Measurements from ENCODE around the gene ADAMTS2. TPM values are rescaled to one million over a fixed set of nuclear protein-coding genes. Genes with fewer than 3 reads are reported as not detected.

Gene ADAMTS2
- total and polyA plus RNA-seq, 4 donors: 12.5 to 27.1 (median 19.7) TPM

GRCh38 chr5:179167871-179168451 is 177.3 kb downstream of the ADAMTS2 start:
- WGBS (ENCODE audit: insufficient coverage): 83% methylated on average over 7 of the region's 12 CpGs
- no peaks in the 10 kb centered on the region for H3K27me3 ChIP-seq (ENCODE audit: control insufficient read depth, insufficient read depth, low read length)
- H3K4me3 ChIP-seq (ENCODE audit: low read depth, low read length): no peak overlapping the region
- no peak for DNase-seq (ENCODE audit: low read depth in 4 of 6, low spot score in 6 of 6)
- no peak overlapping the region for H3K27ac ChIP-seq (ENCODE audit: low read depth, low read length)
- H3K4me1 ChIP-seq (ENCODE audit: control insufficient read depth, insufficient read depth, low read length): peaks cover 32% of the 10 kb centered on the region
- no peaks in the 10 kb centered on the region for H3K9me3 ChIP-seq (ENCODE audit: control insufficient read depth, insufficient read depth, low read length)
- H3K36me3 ChIP-seq (ENCODE audit: control insufficient read depth, insufficient read depth, low read length): no peaks in the 10 kb centered on the region

GRCh38 chr5:179166886-179167841 is 178.1 kb downstream of the ADAMTS2 start:
- DNase-seq (ENCODE audit: low read depth in 4 of 6, low spot score in 6 of 6): peak in 4 of 6 donors; percentile 23 to 81 (median 60)
- no peak overlapping the region for H3K27ac ChIP-seq (ENCODE audit: low read depth, low read length)
- no peaks in the 10 kb centered on the region for H3K36me3 ChIP-seq (ENCODE audit: control insufficient read depth, insufficient read depth, low read length)
- H3K27me3 ChIP-seq (ENCODE audit: control insufficient read depth, insufficient read depth, low read length): no peaks in the 10 kb centered on the region
- peak overlapping the region; percentile 9 for H3K4me3 ChIP-seq (ENCODE audit: low read depth, low read length)
- 18% methylated on average over 65 of the region's 67 CpGs for WGBS (ENCODE audit: insufficient coverage)
- H3K4me1 ChIP-seq (ENCODE audit: control insufficient read depth, insufficient read depth, low read length): peaks cover 32% of the 10 kb centered on the region
- no peaks in the 10 kb centered on the region for H3K9me3 ChIP-seq (ENCODE audit: control insufficient read depth, insufficient read depth, low read length)

- H3K27me3 ChIP-seq (ENCODE audit: control insufficient read depth, insufficient read depth, low read length): no peaks in the 10 kb centered on the region
- no peaks in the 10 kb centered on the region for H3K36me3 ChIP-seq (ENCODE audit: control insufficient read depth, insufficient read depth, low read length)
- no peak overlapping the region for H3K27ac ChIP-seq (ENCODE audit: low read depth, low read length)
- no peak overlapping the region for H3K4me3 ChIP-seq (ENCODE audit: low read depth, low read length)
- no peaks in the 10 kb centered on the region for H3K9me3 ChIP-seq (ENCODE audit: control insufficient read depth, insufficient read depth, low read length)
- peaks cover 31% of the 10 kb centered on the region for H3K4me1 ChIP-seq (ENCODE audit: control insufficient read depth, insufficient read depth, low read length)
- DNase-seq (ENCODE audit: low read depth in 4 of 6, low spot score in 6 of 6): no peak
- 90% methylated on average over 22 of the region's 22 CpGs for WGBS (ENCODE audit: insufficient coverage)
Observed at GRCh38 chr5:179166171-179166885, 178.9 kb downstream of the ADAMTS2 start.

GRCh38 chr5:179165421-179166170 is 179.7 kb downstream of the ADAMTS2 start:
- Histone ChIP-seq H3K4me3 (ENCODE audit: low read depth, low read length) (no peak overlapping the region), H3K9me3 (ENCODE audit: control insufficient read depth, insufficient read depth, low read length) (no peaks in the 10 kb centered on the region), H3K36me3 (ENCODE audit: control insufficient read depth, insufficient read depth, low read length) (no peaks in the 10 kb centered on the region), H3K27me3 (ENCODE audit: control insufficient read depth, insufficient read depth, low read length) (no peaks in the 10 kb centered on the region), H3K27ac (ENCODE audit: low read depth, low read length) (no peak overlapping the region), H3K4me1 (ENCODE audit: control insufficient read depth, insufficient read depth, low read length) (peaks cover 26% of the 10 kb centered on the region)
- no peak for DNase-seq (ENCODE audit: low read depth in 4 of 6, low spot score in 6 of 6)
- 92% methylated on average over 15 of the region's 15 CpGs for WGBS (ENCODE audit: insufficient coverage)

GRCh38 chr5:179164331-179165311 is 180.6 kb downstream of the ADAMTS2 start:
- Histone ChIP-seq H3K27me3 (ENCODE audit: control insufficient read depth, insufficient read depth, low read length) (no peaks in the 10 kb centered on the region), H3K9me3 (ENCODE audit: control insufficient read depth, insufficient read depth, low read length) (no peaks in the 10 kb centered on the region), H3K27ac (ENCODE audit: low read depth, low read length) (no peak overlapping the region), H3K36me3 (ENCODE audit: control insufficient read depth, insufficient read depth, low read length) (no peaks in the 10 kb centered on the region), H3K4me1 (ENCODE audit: control insufficient read depth, insufficient read depth, low read length) (peaks cover 19% of the 10 kb centered on the region), H3K4me3 (ENCODE audit: low read depth, low read length) (no peak overlapping the region)
- no peak for DNase-seq (ENCODE audit: low read depth in 4 of 6, low spot score in 6 of 6)
- 94% methylated on average over 22 of the region's 23 CpGs for WGBS (ENCODE audit: insufficient coverage)

- WGBS (ENCODE audit: insufficient coverage): 87% methylated on average over 12 of the region's 15 CpGs
- Histone ChIP-seq H3K27me3 (ENCODE audit: control insufficient read depth, insufficient read depth, low read length) (no peaks in the 10 kb centered on the region), H3K9me3 (ENCODE audit: control insufficient read depth, insufficient read depth, low read length) (no peaks in the 10 kb centered on the region)
Observed at GRCh38 chr5:179163236-179164155, 181.8 kb downstream of the ADAMTS2 start.

GRCh38 chr5:179162351-179163235 is 182.7 kb downstream of the ADAMTS2 start:
- Histone ChIP-seq H3K4me3 (ENCODE audit: low read depth, low read length) (no peak overlapping the region), H3K27me3 (ENCODE audit: control insufficient read depth, insufficient read depth, low read length) (no peaks in the 10 kb centered on the region), H3K4me1 (ENCODE audit: control insufficient read depth, insufficient read depth, low read length) (peaks cover 10% of the 10 kb centered on the region), H3K27ac (ENCODE audit: low read depth, low read length) (no peak overlapping the region), H3K36me3 (ENCODE audit: control insufficient read depth, insufficient read depth, low read length) (peaks cover 4% of the 10 kb centered on the region), H3K9me3 (ENCODE audit: control insufficient read depth, insufficient read depth, low read length) (no peaks in the 10 kb centered on the region)
- DNase-seq (ENCODE audit: low read depth in 4 of 6, low spot score in 6 of 6): no peak
- 91% methylated on average over 24 of the region's 24 CpGs for WGBS (ENCODE audit: insufficient coverage)

More at GRCh38 chr5:179163236-179164155, 181.8 kb downstream of the ADAMTS2 start:
- DNase-seq (ENCODE audit: low read depth in 4 of 6, low spot score in 6 of 6): no peak
- Histone ChIP-seq H3K4me1 (ENCODE audit: control insufficient read depth, insufficient read depth, low read length) (peaks cover 13% of the 10 kb centered on the region), H3K4me3 (ENCODE audit: low read depth, low read length) (no peak overlapping the region), H3K36me3 (ENCODE audit: control insufficient read depth, insufficient read depth, low read length) (peaks cover 2% of the 10 kb centered on the region), H3K27ac (ENCODE audit: low read depth, low read length) (no peak overlapping the region)

All from spinal cord (tissue), 10 donors.